Neural cell (in vitro differentiated cells): Measurements from ENCODE around the gene ARMH3. TPM values are rescaled to one million over a fixed set of nuclear protein-coding genes. Genes with fewer than 3 reads are reported as not detected.

Experiments used
- H2AFZ ChIP-seq: fragments of 200-600, 300-800 bp; sonication (generic), shearing (Covaris generic); 2 replicates; pipeline ENCODE4 v1.6.0; 2014; ENCODE audit warnings: low read depth, mild to moderate bottlenecking, antibody characterized with exemption, low read length, moderate library complexity
- H3F3A ChIP-seq: fragments of 200-600 bp; shearing (Covaris generic); 2 replicates; pipeline ENCODE4 v1.6.1; 2016; ENCODE audit warnings: mild to moderate bottlenecking, moderate library complexity, mixed read lengths, antibody characterized with exemption, low read length; ENCODE audit not compliant: insufficient read depth, poor library complexity, severe bottlenecking
- H3K27ac ChIP-seq: fragments of 200-600, 300-800 bp; sonication (generic), shearing (Covaris generic); 2 replicates; pipeline ENCODE4 v1.5.1; 2014; ENCODE audit warnings: mild to moderate bottlenecking, low read length, moderate library complexity
- H3K27me3 ChIP-seq: fragments of 300-800, 200-600 bp; sonication (generic), shearing (Covaris generic); 2 replicates; pipeline ENCODE4 v1.6.0; 2014; ENCODE audit warnings: mild to moderate bottlenecking, low read depth, low read length, moderate library complexity; ENCODE audit not compliant: insufficient read depth
- H3K36me3 ChIP-seq: fragments of 300-800, 200-600 bp; sonication (generic), shearing (Covaris generic); 2 replicates; pipeline ENCODE4 v1.5.1; 2014; ENCODE audit warnings: mild to moderate bottlenecking, antibody characterized with exemption, low read length, moderate library complexity; ENCODE audit not compliant: insufficient read depth
- H3K4me2 ChIP-seq: fragments of 300-800, 200-600 bp; sonication (generic), shearing (Covaris generic); 2 replicates; pipeline ENCODE4 v1.6.0; 2014; ENCODE audit warnings: mild to moderate bottlenecking, low read length
- H3K4me3 ChIP-seq: fragments of 300-800, 200-600 bp; sonication (generic), shearing (Covaris generic); 2 replicates; pipeline ENCODE4 v1.5.1; 2014; ENCODE audit warnings: mild to moderate bottlenecking, low read length, moderate library complexity
- H3K79me2 ChIP-seq: fragments of 200-600 bp; shearing (Covaris generic); replicated peaks from 2 replicates; pipeline ENCODE4 v1.6.0; 2014; ENCODE audit warnings: mild to moderate bottlenecking, low read length, moderate library complexity; ENCODE audit not compliant: insufficient read depth
- H3K9ac ChIP-seq: fragments of 300-800, 200-600 bp; sonication (generic), shearing (Covaris generic); 2 replicates; pipeline ENCODE4 v1.6.1; 2016; ENCODE audit warnings: mild to moderate bottlenecking, low read length, mixed read lengths
- H3K9me2 ChIP-seq: fragments of 200-600 bp; shearing (Covaris generic); 2 replicates; pipeline ENCODE4 v1.6.1; 2016; ENCODE audit warnings: mild to moderate bottlenecking, low read length, mixed read lengths; ENCODE audit not compliant: insufficient read depth
- H3K9me3 ChIP-seq: fragments of 200-600, 300-800 bp; sonication (generic), shearing (Covaris generic); 2 replicates; pipeline ENCODE4 v1.6.1; 2016; ENCODE audit warnings: mild to moderate bottlenecking, mixed run types, low read length, moderate library complexity, mixed read lengths
- H4K20me1 ChIP-seq: fragments of 200-600 bp; shearing (Covaris generic); 2 replicates; pipeline ENCODE4 v1.6.1; 2016; ENCODE audit warnings: mild to moderate bottlenecking, mixed run types; ENCODE audit not compliant: insufficient read depth
- CTCF ChIP-seq: fragments of 450-650 bp; IDR thresholded peaks from 2 replicates; pipeline ENCODE4 v1.5.1; 2014; ENCODE audit warnings: antibody characterized with exemption, mild to moderate bottlenecking, moderate library complexity; ENCODE audit not compliant: poor library complexity, severe bottlenecking
- EP300 ChIP-seq: fragments of 450-650 bp; conservative IDR thresholded peaks from 2 replicates; pipeline ENCODE4 v1.6.1; 2014; ENCODE audit warnings: antibody characterized with exemption, mild to moderate bottlenecking, moderate library complexity; ENCODE audit not compliant: poor library complexity, severe bottlenecking
- EZH2 ChIP-seq: fragments of 200-600, 300-800 bp; shearing (Covaris generic), sonication (generic); IDR thresholded peaks from 2 replicates; pipeline ENCODE4 v1.6.1; 2014; ENCODE audit warnings: antibody characterized with exemption, low read length, borderline replicate concordance, mild to moderate bottlenecking; ENCODE audit not compliant: insufficient read depth, poor library complexity, severe bottlenecking
- MXI1 ChIP-seq: fragments of 450-650 bp; conservative IDR thresholded peaks from 2 replicates; pipeline ENCODE4 v1.6.1; 2014; ENCODE audit warnings: antibody characterized with exemption, mild to moderate bottlenecking; ENCODE audit not compliant: poor library complexity, severe bottlenecking
- POLR2AphosphoS5 ChIP-seq: IDR thresholded peaks from 2 replicates; pipeline ENCODE4 v1.6.1; 2012
- RAD21 ChIP-seq: fragments of 450-650 bp; conservative IDR thresholded peaks from 2 replicates; pipeline ENCODE4 v1.6.1; 2014; ENCODE audit warnings: antibody characterized with exemption, mild to moderate bottlenecking, moderate library complexity
- REST ChIP-seq: IDR thresholded peaks from 2 replicates; pipeline ENCODE4 v1.6.1; 2012; ENCODE audit warnings: borderline replicate concordance
- SMC3 ChIP-seq: fragments of 450-650 bp; conservative IDR thresholded peaks from 2 replicates; pipeline ENCODE4 v1.6.1; 2014; ENCODE audit warnings: antibody characterized with exemption, mild to moderate bottlenecking, moderate library complexity; ENCODE audit not compliant: poor library complexity
- TAF1 ChIP-seq: IDR thresholded peaks from 2 replicates; pipeline ENCODE4 v1.6.1; 2012; ENCODE audit warnings: low read depth
- polyA plus RNA-seq: library from polyadenylated mRNA; depleted of rRNA; stranded (reverse); fragments of >200 nt; gene quantifications from 2 replicates; pipeline ENCODE4 v1.2.3, GENCODE V29; 2014

ARMH3 gene
- polyA plus RNA-seq, 1 donor from 2014 or later, result 13.4 TPM

- Histone ChIP-seq H3K27ac (no peak overlapping the region), H3K4me2 (no peak overlapping the region)
- TF ChIP-seq MXI1 (no peak), CTCF (no peak), SMC3 (no peak), RAD21 (no peak), TAF1 (no peak), REST (no peak), EZH2 (no peak), POLR2AphosphoS5 (no peak), EP300 (no peak)
Measured at GRCh38 chr10:102086196-102086595, 30.2 kb upstream of the ARMH3 start.

GRCh38 chr10:102085336-102085735 lies 29.4 kb upstream of the ARMH3 start:
- Histone ChIP-seq H2AFZ (no peak overlapping the region), H3K4me3 (no peak overlapping the region), H3K9ac (no peak overlapping the region)

More at GRCh38 chr10:102086196-102086595, 30.2 kb upstream of the ARMH3 start:
- Histone ChIP-seq H3K36me3 (no peaks in the 10 kb centered on the region), H3K9me2 (no peaks in the 10 kb centered on the region), H3K27me3 (no peaks in the 10 kb centered on the region), H3K9me3 (no peaks in the 10 kb centered on the region), H3K9ac (no peak overlapping the region), H3F3A (no peaks in the 10 kb centered on the region), H3K79me2 (no peaks in the 10 kb centered on the region), H3K4me3 (no peak overlapping the region), H2AFZ (no peak overlapping the region), H4K20me1 (no peaks in the 10 kb centered on the region)

More at GRCh38 chr10:102085336-102085735, 29.4 kb upstream of the ARMH3 start:
- no peaks in the 10 kb centered on the region for H3K9me3 ChIP-seq
- no peak overlapping the region for H3K4me2 ChIP-seq
- no peak overlapping the region for H3K27ac ChIP-seq
- no peaks in the 10 kb centered on the region for H4K20me1 ChIP-seq
- no peaks in the 10 kb centered on the region for H3K79me2 ChIP-seq
- no peaks in the 10 kb centered on the region for H3K36me3 ChIP-seq
- no peaks in the 10 kb centered on the region for H3K9me2 ChIP-seq
- H3F3A ChIP-seq, result no peaks in the 10 kb centered on the region
- TF ChIP-seq SMC3 (no peak), RAD21 (no peak), TAF1 (no peak), POLR2AphosphoS5 (no peak), EZH2 (no peak), MXI1 (no peak), EP300 (no peak), REST (no peak), CTCF (no peak)
- no peaks in the 10 kb centered on the region for H3K27me3 ChIP-seq
